Caco-2 (cell line): ENCODE measurements around the gene SNN. TPM values are rescaled to one million over a fixed set of nuclear protein-coding genes. Genes with fewer than 3 reads are reported as not detected.

Experiments used
- BruUV-seq: library from RNA; stranded (reverse); fragments of 400-500 nt; replicated peaks from 2 replicates; lab custom pipeline; 2021; lab: Mats Ljungman, UMichigan
- CTCF ChIA-PET: fragments of 300-600 bp; sonication (Branson Sonifier 250); formaldehyde crosslinking; loops from one replicate; lab custom pipeline; 2022; ENCODE audit warnings: antibody characterized with exemption; lab: Charles Lee
- POLR2A ChIA-PET: fragments of 300-600 bp; sonication (Branson Sonifier 250); formaldehyde crosslinking; loops from one replicate; lab custom pipeline; 2022; ENCODE audit warnings: antibody characterized with exemption; lab: Charles Lee
- DNase-seq, 2 experiments: peaks; one replicate each; pipeline versions ENCODE4 v3.0.0 to v3.0.0-alpha.2; 2020 to 2022
- H3K27me3 ChIP-seq: replicated peaks from 2 replicates; pipeline ENCODE4 v1.6.0; 2011; ENCODE audit warnings: low read length; ENCODE audit not compliant: control insufficient read depth, insufficient read depth
- H3K36me3 ChIP-seq: 2 replicates; pipeline ENCODE4 v1.5.1; 2011; ENCODE audit warnings: low read length; ENCODE audit not compliant: control insufficient read depth, insufficient read depth
- H3K4me1 ChIP-seq: fragments of 250-450 bp; sonication (Bioruptor Pico); 2 replicates; pipeline ENCODE4 v1.5.1; 2020; ENCODE audit warnings: mild to moderate bottlenecking
- H3K4me3 ChIP-seq: 2 replicates; pipeline ENCODE4 v1.5.1; 2011; ENCODE audit warnings: low read depth, mild to moderate bottlenecking, control low read depth, low read length
- H3K9me3 ChIP-seq: fragments of 250-450 bp; sonication (Bioruptor Pico); 2 replicates; pipeline ENCODE4 v1.5.1; 2020; ENCODE audit warnings: mild to moderate bottlenecking, moderate library complexity
- H3K27ac Mint-ChIP-seq: one replicate; pipeline ENCODE4 v1.8.0; 2022; ENCODE audit warnings: mixed read lengths; ENCODE audit not compliant: unreplicated experiment
- H3K27me3 Mint-ChIP-seq: one replicate; pipeline ENCODE4 v1.8.0; 2022; ENCODE audit warnings: mixed read lengths; ENCODE audit not compliant: insufficient read depth, unreplicated experiment
- H3K36me3 Mint-ChIP-seq: one replicate; pipeline ENCODE4 v1.8.0; 2022; ENCODE audit warnings: mild to moderate bottlenecking, mixed read lengths; ENCODE audit not compliant: insufficient read depth, unreplicated experiment
- H3K4me1 Mint-ChIP-seq: one replicate; pipeline ENCODE4 v1.8.0; 2022; ENCODE audit warnings: low read depth, mixed read lengths; ENCODE audit not compliant: unreplicated experiment
- H3K4me3 Mint-ChIP-seq: one replicate; pipeline ENCODE4 v1.8.0; 2022; ENCODE audit warnings: mild to moderate bottlenecking, moderate library complexity, mixed read lengths; ENCODE audit not compliant: unreplicated experiment
- H3K9me3 Mint-ChIP-seq: one replicate; pipeline ENCODE4 v1.8.0; 2022; ENCODE audit warnings: mixed read lengths; ENCODE audit not compliant: unreplicated experiment
- CTCF ChIP-seq, 2 experiments: fragments of 200-600 bp in 1 of 2; IDR thresholded peaks; 1 replicate in 1 of 2; 2 replicates in 1 of 2; pipeline versions ENCODE4 v1.5.1 to v1.8.0; 2011 to 2022; ENCODE audit warnings: antibody characterized with exemption in 1 of 2, control low read depth in 1 of 2, inconsistent platforms in 1 of 2, low read depth in 1 of 2, low read length in 1 of 2, mild to moderate bottlenecking in 1 of 2, moderate library complexity in 1 of 2; ENCODE audit not compliant: insufficient read depth in 1 of 2, severe bottlenecking in 1 of 2, unreplicated experiment in 1 of 2
- intact Hi-C: fragments of 100-400 bp; cut with micrococcal nuclease; formaldehyde crosslinking; loops from one replicate; pipeline ENCODE4 v1.10.0; 2022; ENCODE audit not compliant: unreplicated experiment
- total RNA-seq: library from RNA; stranded (reverse); gene quantifications from 2 replicates; pipeline ENCODE4 v1.2.3, GENCODE V29; 2022

Gene SNN
- total RNA-seq, 1 experiment from 2014 or later, result 12.8 TPM

- Histone ChIP-seq H3K27me3 (no peaks in the 10 kb centered on the region), H3K4me1 (peaks cover 13% of the 10 kb centered on the region), H3K36me3 (peaks cover 3% of the 10 kb centered on the region), H3K4me3 (no peak overlapping the region), H3K9me3 (no peaks in the 10 kb centered on the region)
- no peak for TF ChIP-seq CTCF (IDR thresholded peaks at IDR 0.05; ENCODE audit: insufficient read depth in 1 of 2, low read depth in 1 of 2, low read length in 1 of 2, severe bottlenecking in 1 of 2, unreplicated experiment in 1 of 2)
- BruUV-seq, result no TSS peak
- Mint-ChIP-seq H3K9me3 (no peaks in the 10 kb centered on the region), H3K36me3 (peaks cover 21% of the 10 kb centered on the region), H3K27me3 (no peaks in the 10 kb centered on the region), H3K4me1 (peaks cover 6% of the 10 kb centered on the region), H3K4me3 (no peak overlapping the region), H3K27ac (no peak overlapping the region)
- ChIA-PET CTCF (no interaction called here), POLR2A (no interaction called here)
- DNase-seq, result no peak
- intact Hi-C loops, result no loop called here
Measured at GRCh38 chr16:11672206-11673090, 4.2 kb downstream of the SNN start.

GRCh38 chr16:11673091-11674000 lies 5.1 kb downstream of the SNN start:
- H3K9me3 Mint-ChIP-seq, result no peaks in the 10 kb centered on the region
- peaks cover 29% of the 10 kb centered on the region for H3K36me3 Mint-ChIP-seq
- H3K9me3 ChIP-seq, result no peaks in the 10 kb centered on the region
- no peaks in the 10 kb centered on the region for H3K27me3 Mint-ChIP-seq
- H3K27me3 ChIP-seq, result no peaks in the 10 kb centered on the region
- H3K36me3 ChIP-seq, result peaks cover 5% of the 10 kb centered on the region
- ChIA-PET CTCF (interaction anchor here (0.6 kb wide), 1 partner anchor 140 kb away, joined by 5 read pairs; no protein-coding TSS in a partner anchor), POLR2A (no interaction called here)
- H3K4me3 ChIP-seq, result no peak overlapping the region
- no peak overlapping the region for H3K27ac Mint-ChIP-seq
- no peak for TF ChIP-seq CTCF (IDR thresholded peaks at IDR 0.05; ENCODE audit: insufficient read depth in 1 of 2, low read depth in 1 of 2, low read length in 1 of 2, severe bottlenecking in 1 of 2, unreplicated experiment in 1 of 2)
- H3K4me1 ChIP-seq, result peaks cover 13% of the 10 kb centered on the region
- H3K4me1 Mint-ChIP-seq, result peaks cover 6% of the 10 kb centered on the region
- BruUV-seq, result no TSS peak
- no peak overlapping the region for H3K4me3 Mint-ChIP-seq
- intact Hi-C loops, result no loop called here
- DNase-seq, result no peak
